Cardiac muscle cell (in vitro differentiated cells and primary cell): ENCODE results near the gene PILRB. TPM values are rescaled to one million over a fixed set of nuclear protein-coding genes. Genes with fewer than 3 reads are reported as not detected.

Source experiments
- DNase-seq, 2 donors: peaks; one replicate each; pipeline versions ENCODE4 v3.0.0 to v3.0.0-alpha.2; 2010 to 2017; ENCODE audit warnings: low read depth in 1 of 2, low spot score in 1 of 2
- H3K27ac ChIP-seq: fragments of 200-600 bp; sonication (generic); 2 replicates; pipeline ENCODE4 v1.5.1; 2016
- H3K27me3 ChIP-seq: fragments of 200-600 bp; sonication (generic); 2 replicates; pipeline ENCODE4 v1.6.0; 2016; ENCODE audit warnings: control low read depth
- H3K36me3 ChIP-seq: fragments of 200-600 bp; sonication (generic); 2 replicates; pipeline ENCODE4 v1.5.1; 2016; ENCODE audit warnings: control low read depth
- H3K4me1 ChIP-seq: fragments of 200-600 bp; sonication (generic); 2 replicates; pipeline ENCODE4 v1.8.1; 2017; ENCODE audit warnings: low read depth, mild to moderate bottlenecking, mixed run types
- H3K4me3 ChIP-seq: fragments of 200-600 bp; sonication (generic); 2 replicates; pipeline ENCODE4 v1.5.1; 2016; ENCODE audit warnings: mild to moderate bottlenecking
- H3K9me3 ChIP-seq: fragments of 200-600 bp; sonication (generic); 2 replicates; pipeline ENCODE4 v1.5.1; 2017; ENCODE audit warnings: low read depth, mild to moderate bottlenecking, control low read depth
- polyA plus RNA-seq: library from polyadenylated mRNA; unstranded; fragments of >200 nt; fragmentation: Nextera tagmentation; extraction: Ambion mirVana; gene quantifications from 2 replicates; pipeline ENCODE4 v1.2.1, GENCODE V29; 2016
- total RNA-seq: library from RNA; depleted of rRNA; stranded (reverse); fragments of >200 nt; gene quantifications from 2 replicates; pipeline ENCODE4 v1.2.3, GENCODE V29; 2016
- TF ChIP-seq, protein P1 (sequence below): IDR thresholded peaks from 2 replicates; pipeline ENCODE4 v1.5.1; 2012; ENCODE audit warnings: low read depth, mild to moderate bottlenecking, low read length

The PILRB gene
- total and polyA plus RNA-seq, 2 experiments from 2014 or later: 28.5 to 31.0 TPM

DNA sequence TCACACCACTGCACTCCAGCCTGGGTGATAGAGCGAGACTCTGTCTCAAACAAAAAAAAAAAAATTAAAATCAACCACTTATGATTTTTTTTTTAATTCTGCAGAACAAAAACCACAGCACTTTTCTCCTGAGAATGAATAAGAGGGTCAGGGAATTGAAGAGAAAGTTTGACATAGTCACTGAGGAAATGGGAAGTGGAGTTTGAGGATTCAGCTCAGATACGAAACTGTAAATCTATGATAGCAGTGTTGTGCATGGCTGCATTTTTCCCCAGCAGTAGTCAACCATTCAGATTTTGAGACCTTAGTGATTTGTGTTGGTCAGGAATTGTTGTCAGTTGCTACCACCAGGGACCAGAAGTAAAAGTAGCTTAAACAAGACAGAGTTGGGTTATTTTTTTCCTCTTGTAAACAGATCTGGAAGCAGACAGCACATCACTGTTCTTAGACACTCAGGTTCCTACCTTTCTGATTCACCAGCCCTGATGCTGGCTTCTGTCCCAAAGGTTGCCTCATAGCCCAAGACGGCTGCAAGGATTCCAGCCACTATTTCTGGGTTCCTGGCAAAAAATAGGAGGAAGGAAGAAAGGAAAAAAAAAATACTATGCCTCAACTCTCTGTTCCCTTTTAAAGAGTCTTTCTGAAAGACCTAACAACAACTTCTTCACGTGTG, 35.5 kb downstream of the PILRB start:
- no peaks in the 10 kb centered on the region for H3K4me1 ChIP-seq
- H3K27ac ChIP-seq: no peak overlapping the region
- H3K9me3 ChIP-seq: no peaks in the 10 kb centered on the region
- H3K36me3 ChIP-seq: no peaks in the 10 kb centered on the region
- H3K4me3 ChIP-seq: no peak overlapping the region
- TF ChIP-seq, protein P1, sequence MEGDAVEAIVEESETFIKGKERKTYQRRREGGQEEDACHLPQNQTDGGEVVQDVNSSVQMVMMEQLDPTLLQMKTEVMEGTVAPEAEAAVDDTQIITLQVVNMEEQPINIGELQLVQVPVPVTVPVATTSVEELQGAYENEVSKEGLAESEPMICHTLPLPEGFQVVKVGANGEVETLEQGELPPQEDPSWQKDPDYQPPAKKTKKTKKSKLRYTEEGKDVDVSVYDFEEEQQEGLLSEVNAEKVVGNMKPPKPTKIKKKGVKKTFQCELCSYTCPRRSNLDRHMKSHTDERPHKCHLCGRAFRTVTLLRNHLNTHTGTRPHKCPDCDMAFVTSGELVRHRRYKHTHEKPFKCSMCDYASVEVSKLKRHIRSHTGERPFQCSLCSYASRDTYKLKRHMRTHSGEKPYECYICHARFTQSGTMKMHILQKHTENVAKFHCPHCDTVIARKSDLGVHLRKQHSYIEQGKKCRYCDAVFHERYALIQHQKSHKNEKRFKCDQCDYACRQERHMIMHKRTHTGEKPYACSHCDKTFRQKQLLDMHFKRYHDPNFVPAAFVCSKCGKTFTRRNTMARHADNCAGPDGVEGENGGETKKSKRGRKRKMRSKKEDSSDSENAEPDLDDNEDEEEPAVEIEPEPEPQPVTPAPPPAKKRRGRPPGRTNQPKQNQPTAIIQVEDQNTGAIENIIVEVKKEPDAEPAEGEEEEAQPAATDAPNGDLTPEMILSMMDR: no peak
- no peak for DNase-seq
- H3K27me3 ChIP-seq: no peaks in the 10 kb centered on the region

DNA sequence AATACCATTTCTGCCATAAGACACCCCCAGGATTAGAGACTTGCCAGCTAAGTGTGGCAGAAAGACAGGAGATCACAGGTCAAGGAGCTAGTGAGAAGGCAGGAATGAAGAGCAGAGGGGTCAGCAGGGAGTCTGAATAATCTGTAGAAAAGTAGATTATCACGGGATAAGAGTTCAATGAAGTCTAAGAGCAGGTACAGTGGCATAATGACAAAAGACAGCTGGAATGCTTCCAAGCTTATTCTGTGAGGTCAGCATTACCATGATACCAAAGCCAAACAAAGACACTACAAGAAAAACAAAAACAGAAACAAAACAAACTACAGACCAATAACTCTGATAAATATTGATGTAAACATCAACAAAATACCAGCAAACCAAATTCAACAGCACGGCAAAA, 36.2 kb downstream of the PILRB start:
- DNase-seq: no peak
- Histone ChIP-seq H3K36me3 (no peaks in the 10 kb centered on the region), H3K27me3 (no peaks in the 10 kb centered on the region), H3K27ac (no peak overlapping the region), H3K4me1 (no peaks in the 10 kb centered on the region), H3K9me3 (no peaks in the 10 kb centered on the region), H3K4me3 (no peak overlapping the region)
- TF ChIP-seq, protein P1: no peak

DNA sequence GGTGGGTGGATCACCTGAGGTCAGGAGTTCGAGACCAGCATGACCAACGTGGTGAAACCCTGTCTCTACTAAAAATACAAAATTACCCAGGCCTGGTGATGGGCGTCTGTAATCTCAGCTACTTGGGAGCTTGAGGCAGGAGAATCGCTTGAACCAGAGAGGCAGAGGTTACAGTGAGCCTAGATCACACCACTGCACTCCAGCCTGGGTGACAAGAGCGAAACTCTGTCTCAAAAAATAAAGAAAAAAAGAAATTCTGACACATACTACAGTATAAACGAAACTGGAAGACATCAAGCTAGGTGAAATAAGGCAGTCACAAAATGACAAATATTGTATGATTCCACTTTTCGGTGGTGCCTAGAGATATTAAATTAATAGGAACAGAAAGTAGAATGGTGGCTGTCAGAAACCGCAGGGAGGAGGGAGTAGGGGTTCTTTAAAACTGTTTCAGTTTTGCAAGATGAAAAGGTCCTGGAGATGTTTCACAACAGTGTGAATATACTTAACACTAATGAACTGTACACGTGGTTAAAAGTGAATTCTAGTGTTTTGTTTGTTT, 38.6 kb downstream of the PILRB start:
- TF ChIP-seq, protein P1: no peak
- Histone ChIP-seq H3K27me3 (no peaks in the 10 kb centered on the region), H3K4me1 (no peaks in the 10 kb centered on the region), H3K36me3 (no peaks in the 10 kb centered on the region), H3K4me3 (no peak overlapping the region), H3K27ac (no peak overlapping the region), H3K9me3 (no peaks in the 10 kb centered on the region)
- no peak for DNase-seq

DNA sequence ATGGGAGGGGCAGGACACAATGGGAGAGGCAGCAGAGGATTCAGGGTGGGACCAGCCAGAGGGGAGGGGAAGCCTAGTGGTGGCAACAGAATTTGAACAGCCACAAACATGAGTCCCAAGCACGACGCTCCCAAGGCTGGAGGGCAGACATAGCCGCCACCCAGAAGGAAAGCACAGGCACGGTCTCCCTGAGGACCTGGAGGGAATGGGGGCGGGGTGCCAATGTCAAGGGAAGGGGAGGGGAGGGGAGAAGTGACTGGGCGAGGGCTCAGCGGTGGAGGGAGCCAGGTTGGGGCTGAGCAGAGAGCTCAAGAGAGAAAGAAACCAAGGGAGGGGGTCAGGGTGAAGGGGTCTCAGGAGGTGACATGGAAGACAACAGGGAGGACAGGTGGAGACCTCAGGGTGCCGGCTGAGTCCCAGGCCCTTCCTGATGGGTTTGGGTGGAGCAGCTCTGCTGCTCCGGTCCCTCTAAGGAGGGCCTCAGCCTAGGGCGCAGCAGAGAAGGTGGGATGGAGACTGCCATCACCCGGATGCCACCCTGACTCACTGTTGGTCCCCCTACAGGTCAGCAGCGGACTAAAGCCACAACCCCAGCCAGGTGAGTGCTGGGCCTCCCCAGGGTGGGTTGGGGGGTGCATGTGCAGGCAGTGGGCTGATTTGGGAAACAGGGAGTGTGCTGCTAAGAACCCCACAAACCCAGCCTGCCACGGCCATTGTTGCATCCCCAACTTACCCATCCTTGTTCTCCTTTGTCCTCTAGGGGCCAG, 39.6 kb downstream of the PILRB start:
- DNase-seq: no peak
- TF ChIP-seq, protein P1: no peak
- H3K36me3 ChIP-seq: no peaks in the 10 kb centered on the region

DNA sequence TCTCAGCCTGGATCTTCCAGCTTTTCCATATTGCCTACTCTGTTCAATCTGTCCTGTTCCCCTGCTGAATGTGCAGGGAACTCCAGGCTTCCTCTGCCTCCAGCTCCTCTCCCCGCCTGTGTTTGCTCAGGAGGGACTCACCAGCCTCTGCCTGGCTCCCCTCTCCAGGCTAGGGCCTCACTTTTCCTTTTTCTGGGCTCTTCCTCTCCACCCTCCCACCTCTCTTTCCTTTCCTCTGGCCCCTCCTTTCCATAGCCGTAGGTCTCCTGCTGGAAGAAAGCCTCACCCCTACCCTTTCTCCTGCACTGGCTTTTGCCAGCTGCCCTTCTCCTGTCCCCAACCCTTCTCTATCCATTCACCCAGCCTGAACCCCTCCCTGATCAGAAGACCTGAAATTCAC, 40.3 kb downstream of the PILRB start:
- DNase-seq: no peak
- no peak overlapping the region for H3K4me3 ChIP-seq
- no peaks in the 10 kb centered on the region for H3K4me1 ChIP-seq
- no peaks in the 10 kb centered on the region for H3K9me3 ChIP-seq
- no peaks in the 10 kb centered on the region for H3K36me3 ChIP-seq
- TF ChIP-seq, protein P1: no peak
- no peaks in the 10 kb centered on the region for H3K27me3 ChIP-seq
- no peak overlapping the region for H3K27ac ChIP-seq

More for the DNA sequence above, 39.6 kb downstream of the PILRB start:
- Histone ChIP-seq H3K9me3 (no peaks in the 10 kb centered on the region), H3K27me3 (no peaks in the 10 kb centered on the region), H3K4me3 (no peak overlapping the region), H3K27ac (no peak overlapping the region), H3K4me1 (no peaks in the 10 kb centered on the region)
